HEK293 (cell line): ENCODE data around the gene CSF3R.

Source experiments
- CTCF ChIA-PET: fragments of 350-600 bp; formaldehyde crosslinking; extraction: SDS; loops from one replicate; lab custom pipeline; 2021; ENCODE audit warnings: antibody characterized with exemption; lab: Yijun Ruan, JAX
- POLR2A ChIA-PET: fragments of 300-600 bp; formaldehyde crosslinking; extraction: SDS; loops from one replicate; lab custom pipeline; 2020; ENCODE audit warnings: antibody characterized with exemption, inconsistent platforms; lab: Yijun Ruan, JAX
- H3K27ac ChIP-seq: fragments of 200-500 bp; sonication (Bioruptor generic); 2 replicates; pipeline ENCODE4 v1.5.1; 2014; ENCODE audit warnings: low read depth, low read length, control low read depth, inconsistent platforms; ENCODE audit errors: extremely low read depth
- H3K36me3 ChIP-seq, 2 experiments: fragments of 200-500 bp in 1 of 2; sonication (Bioruptor generic) in 1 of 2; 1 replicate in 1 of 2; 2 replicates in 1 of 2; pipeline ENCODE4 v1.5.1; 2014 to 2017; ENCODE audit warnings: inconsistent platforms in 2 of 2, low read length in 2 of 2; ENCODE audit not compliant: control insufficient read depth in 2 of 2, insufficient read depth in 1 of 2
- H3K4me1 ChIP-seq: fragments of 200-500 bp; sonication (Bioruptor generic); 2 replicates; pipeline ENCODE4 v1.5.1; 2014; ENCODE audit warnings: mild to moderate bottlenecking, low read length, inconsistent platforms; ENCODE audit not compliant: control insufficient read depth, insufficient read depth
- H3K4me3 ChIP-seq: 2 replicates; pipeline ENCODE4 v1.5.1; 2011; ENCODE audit warnings: low read depth, mild to moderate bottlenecking, control low read depth, low read length, moderate library complexity
- H3K9me3 ChIP-seq: fragments of 200-500 bp; sonication (Bioruptor generic); 2 replicates; pipeline ENCODE4 v1.5.1; 2014; ENCODE audit warnings: low read depth, low read length, inconsistent platforms; ENCODE audit not compliant: control insufficient read depth, insufficient read depth
- ATF2 ChIP-seq: fragments of 450-650 bp; formaldehyde crosslinking; IDR thresholded peaks from 2 replicates; pipeline ENCODE4 v1.5.1; 2016; ENCODE audit warnings: missing biosample characterization, missing genetic modification characterization, low read depth
- GLIS2 ChIP-seq: fragments of 450-650 bp; formaldehyde crosslinking; IDR thresholded peaks from 2 replicates; pipeline ENCODE4 v1.5.1; 2016; ENCODE audit warnings: missing biosample characterization, missing genetic modification characterization
- PRDM2 ChIP-seq: fragments of 450-650 bp; formaldehyde crosslinking; IDR thresholded peaks from 2 replicates; pipeline ENCODE4 v1.5.1; 2016; ENCODE audit warnings: missing biosample characterization, missing genetic modification characterization, borderline replicate concordance
- SP7 ChIP-seq: fragments of 450-650 bp; formaldehyde crosslinking; IDR thresholded peaks from 2 replicates; pipeline ENCODE4 v1.5.1; 2016; ENCODE audit warnings: missing biosample characterization, missing genetic modification characterization
- ZBTB44 ChIP-seq: fragments of 450-650 bp; IDR thresholded peaks from 2 replicates; pipeline ENCODE4 v1.5.1; 2018; ENCODE audit warnings: missing biosample characterization, mild to moderate bottlenecking, missing genetic modification characterization
- ZEB2 ChIP-seq: fragments of 450-650 bp; formaldehyde crosslinking; IDR thresholded peaks from 2 replicates; pipeline ENCODE4 v1.5.1; 2016; ENCODE audit warnings: missing biosample characterization, missing genetic modification characterization
- ZNF16 ChIP-seq: fragments of 450-650 bp; formaldehyde crosslinking; IDR thresholded peaks from 2 replicates; pipeline ENCODE4 v1.5.1; 2016; ENCODE audit warnings: low read depth, missing biosample characterization, missing genetic modification characterization
- ZNF202 ChIP-seq: fragments of 450-650 bp; formaldehyde crosslinking; IDR thresholded peaks from 2 replicates; pipeline ENCODE4 v1.5.1; 2016; ENCODE audit warnings: missing biosample characterization, missing genetic modification characterization, borderline replicate concordance
- ZNF211 ChIP-seq: fragments of 450-650 bp; formaldehyde crosslinking; IDR thresholded peaks from 2 replicates; pipeline ENCODE4 v1.5.1; 2016; ENCODE audit warnings: low read depth, missing biosample characterization, missing genetic modification characterization
- ZNF223 ChIP-seq: fragments of 450-650 bp; formaldehyde crosslinking; IDR thresholded peaks from 2 replicates; pipeline ENCODE4 v1.5.1; 2016; ENCODE audit warnings: missing biosample characterization, missing genetic modification characterization
- ZNF23 ChIP-seq: fragments of 450-650 bp; formaldehyde crosslinking; IDR thresholded peaks from 2 replicates; pipeline ENCODE4 v1.5.1; 2016; ENCODE audit warnings: missing biosample characterization, missing genetic modification characterization, borderline replicate concordance
- ZNF350 ChIP-seq: fragments of 450-650 bp; formaldehyde crosslinking; IDR thresholded peaks from 2 replicates; pipeline ENCODE4 v1.5.0; 2017; ENCODE audit warnings: missing biosample characterization, mild to moderate bottlenecking, missing genetic modification characterization
- ZNF514 ChIP-seq: fragments of 450-650 bp; formaldehyde crosslinking; IDR thresholded peaks from 2 replicates; pipeline ENCODE4 v1.5.1; 2016; ENCODE audit warnings: missing biosample characterization, missing genetic modification characterization
- ZNF629 ChIP-seq: fragments of 450-650 bp; formaldehyde crosslinking; IDR thresholded peaks from 2 replicates; pipeline ENCODE4 v1.5.1; 2017; ENCODE audit warnings: missing biosample characterization, missing genetic modification characterization
- ZNF792 ChIP-seq: fragments of 450-650 bp; formaldehyde crosslinking; IDR thresholded peaks from 2 replicates; pipeline ENCODE4 v1.5.1; 2016; ENCODE audit warnings: missing biosample characterization, missing genetic modification characterization
- ZXDB ChIP-seq: fragments of 450-650 bp; formaldehyde crosslinking; IDR thresholded peaks from 2 replicates; pipeline ENCODE4 v1.5.1; 2016; ENCODE audit warnings: missing biosample characterization, missing genetic modification characterization

CSF3R gene

GRCh38 chr1:36433102-36433501, 49.6 kb downstream of the CSF3R start (continued):
- no peak for TF ChIP-seq PRDM2 (tag by site-specific recombination)

GRCh38 chr1:36432616-36433015, 50.1 kb downstream of the CSF3R start:
- no peak overlapping the region for H3K4me3 ChIP-seq
- peaks cover 0 to 42% of the 10 kb centered on the region in 2 experiments; a peak in 2 of 3 replicates for H3K36me3 ChIP-seq
- no peak overlapping the region for H3K27ac ChIP-seq
- no peaks in the 10 kb centered on the region for H3K4me1 ChIP-seq
- TF ChIP-seq ZNF202 (tag by site-specific recombination) (no peak), ZNF350 (tag by site-specific recombination) (no peak), ATF2 (tag by site-specific recombination) (no peak), SP7 (no peak), ZNF211 (tag by site-specific recombination) (no peak), ZXDB (tag by site-specific recombination) (no peak), ZNF223 (tag by site-specific recombination) (no peak), ZNF16 (tag by site-specific recombination) (no peak), ZNF629 (tag by site-specific recombination) (no peak), GLIS2 (tag by site-specific recombination) (no peak), ZNF792 (no peak), ZEB2 (no peak), ZBTB44 (tag by site-specific recombination) (no peak), ZNF23 (tag by site-specific recombination) (no peak), ZNF514 (no peak)
- CTCF ChIA-PET, result interaction anchor here (0.7 kb wide), 1 partner anchor 23 kb away, joined by 3 read pairs; no protein-coding TSS in a partner anchor
- POLR2A ChIA-PET, result no interaction called here
- no peaks in the 10 kb centered on the region for H3K9me3 ChIP-seq
